Activated CD8-positive, alpha-beta T cell treated with anti-CD3 and anti-CD28 coated beads for 36 hours (primary cell): ENCODE data around the gene CD247. TPM values are rescaled to one million over a fixed set of nuclear protein-coding genes. Genes with fewer than 3 reads are reported as not detected.

Experiments
- ATAC-seq: fragments of 200-7000 bp; cut with Tn5 transposase; one replicate; pipeline ENCODE4 v1.10.0; 2021; ENCODE audit warnings: mild to moderate bottlenecking, moderate library complexity
- CTCF ChIA-PET: fragments of 350-600 bp; sonication (Branson Sonifier 250); formaldehyde crosslinking; loops from one replicate; lab custom pipeline; 2021; ENCODE audit warnings: antibody characterized with exemption; lab: Charles Lee
- POLR2A ChIA-PET: fragments of 350-600 bp; sonication (Branson Sonifier 250); formaldehyde crosslinking; loops from one replicate; lab custom pipeline; 2021; ENCODE audit warnings: antibody characterized with exemption; lab: Charles Lee
- DNase-seq: peaks from one replicate; pipeline ENCODE4 v3.0.0-alpha.2; 2020
- H3K27ac Mint-ChIP-seq: one replicate; pipeline ENCODE4 v1.8.0; 2021; ENCODE audit warnings: mild to moderate bottlenecking, mixed read lengths
- H3K27me3 Mint-ChIP-seq: one replicate; pipeline ENCODE4 v1.8.0; 2021; ENCODE audit warnings: mixed read lengths
- H3K36me3 Mint-ChIP-seq: one replicate; pipeline ENCODE4 v1.8.0; 2021; ENCODE audit warnings: low read depth, mixed read lengths
- H3K4me1 Mint-ChIP-seq: one replicate; pipeline ENCODE4 v1.8.0; 2021; ENCODE audit warnings: low read depth, mixed read lengths
- H3K4me3 Mint-ChIP-seq: one replicate; pipeline ENCODE4 v1.8.0; 2021; ENCODE audit warnings: mild to moderate bottlenecking, moderate library complexity, mixed read lengths
- H3K9me3 Mint-ChIP-seq: one replicate; pipeline ENCODE4 v1.8.0; 2021; ENCODE audit warnings: mixed read lengths
- CTCF ChIP-seq: fragments of 200-600 bp; IDR thresholded peaks from one replicate; pipeline ENCODE4 v1.8.0; 2022; ENCODE audit warnings: antibody characterized with exemption, mild to moderate bottlenecking
- intact Hi-C: fragments of 100-400 bp; cut with micrococcal nuclease; formaldehyde crosslinking; loops from one replicate; pipeline ENCODE4 v1.10.0; 2022
- total RNA-seq, 2 experiments: library from RNA; stranded (reverse); gene quantifications; one replicate each; pipeline ENCODE4 v1.2.3, GENCODE V29; 2021

The CD247 gene
- total RNA-seq, 2 experiments from 2014 or later: 224 to 229 TPM

GRCh38 chr1:167400359-167400953, 117.9 kb downstream of the CD247 start:
- ChIA-PET CTCF (interaction anchor here (0.6 to 4.6 kb wide), 23 partner anchors 8 to 287 kb away, joined by 3 to 82 read pairs (median 6); partner anchors contain the start of gene CREG1), POLR2A (no interaction called here)
- Mint-ChIP-seq H3K4me1 (peaks cover 2% of the 10 kb centered on the region), H3K27ac (no peak overlapping the region), H3K4me3 (no peak overlapping the region), H3K27me3 (no peaks in the 10 kb centered on the region), H3K9me3 (no peaks in the 10 kb centered on the region), H3K36me3 (peaks cover 27% of the 10 kb centered on the region)
- intact Hi-C loops: loop anchor here (2.0 to 10.0 kb wide), 3 partner anchors 42 to 336 kb away; no protein-coding TSS in a partner anchor
- ATAC-seq (no peak), DNase-seq (no peak)
- no peak for TF ChIP-seq CTCF

- CTCF ChIA-PET: interaction anchor here (1.4 to 3.1 kb wide), 5 partner anchors 9 to 325 kb away, joined by 3 to 15 read pairs (median 5); no protein-coding TSS in a partner anchor
- intact Hi-C loops: loop anchor here (10.0 kb wide), 1 partner anchor 57 kb away; no protein-coding TSS in a partner anchor
- H3K4me1 Mint-ChIP-seq: no peaks in the 10 kb centered on the region
- H3K27me3 Mint-ChIP-seq: no peaks in the 10 kb centered on the region
- ATAC-seq (no peak), DNase-seq (no peak)
- POLR2A ChIA-PET: no interaction called here
- no peak overlapping the region for H3K4me3 Mint-ChIP-seq
- H3K36me3 Mint-ChIP-seq: peaks cover 2% of the 10 kb centered on the region
- no peak for TF ChIP-seq CTCF
- no peak overlapping the region for H3K27ac Mint-ChIP-seq
- no peaks in the 10 kb centered on the region for H3K9me3 Mint-ChIP-seq
Observed at GRCh38 chr1:167392200-167392696, 126.1 kb downstream of the CD247 start.

- H3K27me3 Mint-ChIP-seq: no peaks in the 10 kb centered on the region
- peaks cover 14% of the 10 kb centered on the region for H3K36me3 Mint-ChIP-seq
- no peak for TF ChIP-seq CTCF
- POLR2A ChIA-PET: no interaction called here
- ATAC-seq: no peak
- CTCF ChIA-PET: interaction anchor here (1.2 to 2.3 kb wide), 5 partner anchors 18 to 151 kb away, joined by 3 to 7 read pairs (median 3); no protein-coding TSS in a partner anchor
- H3K4me1 Mint-ChIP-seq: no peaks in the 10 kb centered on the region
- H3K27ac Mint-ChIP-seq: no peak overlapping the region
- DNase-seq: no peak
- no peak overlapping the region for H3K4me3 Mint-ChIP-seq
- intact Hi-C loops: no loop called here
- no peaks in the 10 kb centered on the region for H3K9me3 Mint-ChIP-seq
Observed at GRCh38 chr1:167388976-167389375, 129.4 kb downstream of the CD247 start.

- ChIA-PET CTCF (interaction anchor here (1.3 to 2.3 kb wide), 2 partner anchors 16 to 153 kb away, joined by 3 to 7 read pairs; no protein-coding TSS in a partner anchor), POLR2A (no interaction called here)
- Mint-ChIP-seq H3K4me1 (no peaks in the 10 kb centered on the region), H3K36me3 (peaks cover 16% of the 10 kb centered on the region), H3K4me3 (no peak overlapping the region), H3K27me3 (no peaks in the 10 kb centered on the region), H3K27ac (no peak overlapping the region), H3K9me3 (no peaks in the 10 kb centered on the region)
- intact Hi-C loops: no loop called here
- DNase-seq: no peak
- ATAC-seq: no peak
- TF ChIP-seq CTCF: no peak
Observed at GRCh38 chr1:167387251-167387910, 130.9 kb downstream of the CD247 start.

Other genes with a start within 250 kb of the CD247 start
- gene CREG1, start 35.2 kb upstream of the CD247 start, total RNA-seq: 1 to 10 TPM; 9.7 to 10.0 TPM
- gene RCSD1, start 111.7 kb upstream of the CD247 start, total RNA-seq: 10 to 100 TPM; 66.4 to 67.9 TPM
- 10 to 100 TPM; 14.8 to 15.4 TPM for gene MPZL1, start 203.5 kb upstream of the CD247 start, total RNA-seq